IMR-90 (cell line): ENCODE measurements around the gene ITGA1. TPM values are rescaled to one million over a fixed set of nuclear protein-coding genes. Genes with fewer than 3 reads are reported as not detected.

Experiments
- ATAC-seq: fragments of 200-7000 bp; cut with Tn5 transposase; 2 replicates; pipeline ENCODE4 v1.9.1; 2020; ENCODE audit warnings: low read depth, mild to moderate bottlenecking, moderate library complexity
- BruUV-seq: library from RNA; stranded (reverse); fragments of 400-500 nt; replicated peaks from 2 replicates; lab custom pipeline; 2021; lab: Mats Ljungman, UMichigan
- CTCF ChIA-PET: fragments of 300-600 bp; formaldehyde crosslinking; extraction: SDS; loops from one replicate; lab custom pipeline; 2021; ENCODE audit warnings: antibody characterized with exemption; lab: Yijun Ruan, JAX
- POLR2A ChIA-PET: fragments of 300-600 bp; sonication (Branson Sonifier 250); formaldehyde crosslinking; loops from one replicate; lab custom pipeline; 2022; ENCODE audit warnings: antibody characterized with exemption; ENCODE audit not compliant: unreplicated experiment; lab: Charles Lee
- DNase-seq: peaks from one replicate; pipeline ENCODE4 v3.0.0; 2013
- H2AFZ ChIP-seq: replicated peaks from 2 replicates; pipeline ENCODE3; 2013; ENCODE audit warnings: low read length, mild to moderate bottlenecking; ENCODE audit not compliant: poor library complexity
- H2AK5ac ChIP-seq: 2 replicates; pipeline ENCODE4 v1.6.1; 2013; ENCODE audit warnings: low read depth, low read length, inconsistent platforms
- H2AK9ac ChIP-seq: replicated peaks from 2 replicates; pipeline ENCODE3; 2013; ENCODE audit warnings: mild to moderate bottlenecking, low read depth, low read length, moderate library complexity; ENCODE audit not compliant: poor library complexity
- H2BK120ac ChIP-seq: 2 replicates; pipeline ENCODE4 v1.6.1; 2013; ENCODE audit warnings: low read depth, low read length, inconsistent platforms
- H2BK15ac ChIP-seq: 3 replicates; pipeline ENCODE4 v1.6.1; 2013; ENCODE audit warnings: low read depth, low read length, inconsistent platforms
- H2BK20ac ChIP-seq: 2 replicates; pipeline ENCODE4 v1.6.1; 2013; ENCODE audit warnings: low read depth, mild to moderate bottlenecking, inconsistent platforms, low read length, moderate library complexity
- H2BK5ac ChIP-seq: 2 replicates; pipeline ENCODE4 v1.6.1; 2013; ENCODE audit warnings: mild to moderate bottlenecking, low read depth, low read length, inconsistent platforms; ENCODE audit not compliant: poor library complexity, severe bottlenecking
- H3K14ac ChIP-seq: replicated peaks from 2 replicates; pipeline ENCODE4 v1.6.1; 2013; ENCODE audit warnings: low read depth, low read length, inconsistent platforms
- H3K18ac ChIP-seq: 2 replicates; pipeline ENCODE4 v1.6.1; 2013; ENCODE audit warnings: low read depth, low read length, control low read depth
- H3K23ac ChIP-seq: 2 replicates; pipeline ENCODE4 v1.6.1; 2013; ENCODE audit warnings: low read depth, low read length, inconsistent platforms
- H3K27ac ChIP-seq: 2 replicates; pipeline ENCODE4 v1.5.1; 2013; ENCODE audit warnings: mild to moderate bottlenecking, control low read depth, low read length; ENCODE audit not compliant: insufficient read depth
- H3K27me3 ChIP-seq: 2 replicates; pipeline ENCODE4 v1.6.1; 2013; ENCODE audit warnings: low read length; ENCODE audit not compliant: control insufficient read depth, insufficient read depth
- H3K36me3 ChIP-seq: 2 replicates; pipeline ENCODE4 v1.6.1; 2013; ENCODE audit warnings: low read length, mixed read lengths; ENCODE audit not compliant: control insufficient read depth, insufficient read depth
- H3K4ac ChIP-seq: 2 replicates; pipeline ENCODE4 v1.6.1; 2013; ENCODE audit warnings: low read depth, low read length, inconsistent platforms
- H3K4me1 ChIP-seq: 2 replicates; pipeline ENCODE4 v1.6.1; 2013; ENCODE audit warnings: low read length, mixed read lengths; ENCODE audit not compliant: control insufficient read depth, insufficient read depth
- H3K4me2 ChIP-seq: 2 replicates; pipeline ENCODE4 v1.6.1; 2013; ENCODE audit warnings: low read depth, mild to moderate bottlenecking, control low read depth, low read length, moderate library complexity
- H3K4me3 ChIP-seq: 2 replicates; pipeline ENCODE4 v1.5.1; 2013; ENCODE audit warnings: low read depth, mild to moderate bottlenecking, control low read depth, low read length, moderate library complexity; ENCODE audit not compliant: insufficient read depth
- H3K56ac ChIP-seq: 2 replicates; pipeline ENCODE4 v1.6.1; 2013; ENCODE audit warnings: low read length, inconsistent platforms; ENCODE audit not compliant: insufficient read depth; ENCODE audit errors: extremely low read depth
- H3K79me1 ChIP-seq, 2 experiments: 2 replicates each; pipeline ENCODE4 v1.6.1; 2013; ENCODE audit warnings: low read length in 2 of 2, inconsistent platforms in 1 of 2, low read depth in 1 of 2
- H3K9ac ChIP-seq: 2 replicates; pipeline ENCODE4 v1.6.1; 2013; ENCODE audit warnings: low read depth, low read length, control low read depth
- H3K9me1 ChIP-seq: 2 replicates; pipeline ENCODE4 v1.6.1; 2013; ENCODE audit warnings: low read length, inconsistent platforms; ENCODE audit not compliant: insufficient read depth
- H3K9me3 ChIP-seq: 2 replicates; pipeline ENCODE4 v1.6.1; 2013; ENCODE audit warnings: low read length; ENCODE audit not compliant: control insufficient read depth, insufficient read depth
- H4K20me1 ChIP-seq: 2 replicates; pipeline ENCODE4 v1.6.1; 2013; ENCODE audit warnings: low read length, inconsistent platforms; ENCODE audit not compliant: insufficient read depth
- H4K5ac ChIP-seq: 2 replicates; pipeline ENCODE4 v1.6.1; 2013; ENCODE audit warnings: mild to moderate bottlenecking, low read depth, low read length, control low read depth
- H4K8ac ChIP-seq, 2 experiments: 2 replicates each; pipeline ENCODE4 v1.6.1; 2013; ENCODE audit warnings: low read depth in 2 of 2, low read length in 2 of 2, control low read depth in 1 of 2, inconsistent platforms in 1 of 2
- H4K91ac ChIP-seq: 2 replicates; pipeline ENCODE4 v1.6.1; 2013; ENCODE audit warnings: low read depth, low read length, inconsistent platforms; ENCODE audit not compliant: insufficient read depth
- BHLHE40 ChIP-seq: fragments of 150-350 bp; IDR thresholded peaks from 2 replicates; pipeline ENCODE4 v1.6.1; 2016; ENCODE audit warnings: mild to moderate bottlenecking, low read depth, low read length
- CEBPB ChIP-seq: IDR thresholded peaks from 2 replicates; pipeline ENCODE4 v1.6.1; 2012; ENCODE audit warnings: low read depth, low read length, improper control_type of control experiment
- CHD1 ChIP-seq: IDR thresholded peaks from 2 replicates; pipeline ENCODE4 v1.6.1; 2012; ENCODE audit warnings: low read depth, low read length, improper control_type of control experiment
- RAD21 ChIP-seq: IDR thresholded peaks from 2 replicates; pipeline ENCODE4 v1.6.1; 2012; ENCODE audit warnings: low read length, improper control_type of control experiment
- SMC3 ChIP-seq: fragments of 150-350 bp; IDR thresholded peaks from 2 replicates; pipeline ENCODE4 v1.6.1; 2016; ENCODE audit warnings: low read depth, mild to moderate bottlenecking, antibody characterized with exemption, low read length, moderate library complexity
- dilution Hi-C: fragments of 300-500 bp; cut with HindIII; formaldehyde crosslinking; loops from one replicate; pipeline ENCODE4 v1.14.3; 2018; ENCODE audit warnings: low sequenced_read_pairs; ENCODE audit not compliant: unreplicated experiment
- in situ Hi-C: fragments of 300-500 bp; cut with MboI; formaldehyde crosslinking; loops from 3 replicates; pipeline ENCODE4 v1.14.3; 2019; ENCODE audit warnings: low sequenced_read_pairs, inconsistent platforms, mixed read lengths
- intact Hi-C: fragments of 100-400 bp; cut with micrococcal nuclease; formaldehyde crosslinking; loops from 2 replicates; pipeline ENCODE4 v1.10.0; 2022
- polyA plus RNA-seq, 3 experiments: library from polyadenylated mRNA; depleted of rRNA; stranded (reverse); fragments of >200 nt; gene quantifications; 2 replicates each; pipeline ENCODE4 v1.2.3, GENCODE V29; 2012; ENCODE audit warnings: low replicate concordance in 1 of 3
- total RNA-seq: library from RNA; depleted of rRNA; stranded (reverse); fragments of >200 nt; gene quantifications from 2 replicates; pipeline ENCODE4 v1.2.3, GENCODE V29; 2012

Gene ITGA1
- total and polyA plus RNA-seq, 2 of the 4 experiments (the other 2 are of a cell fraction) = 22.3 to 95.2 TPM

DNA sequence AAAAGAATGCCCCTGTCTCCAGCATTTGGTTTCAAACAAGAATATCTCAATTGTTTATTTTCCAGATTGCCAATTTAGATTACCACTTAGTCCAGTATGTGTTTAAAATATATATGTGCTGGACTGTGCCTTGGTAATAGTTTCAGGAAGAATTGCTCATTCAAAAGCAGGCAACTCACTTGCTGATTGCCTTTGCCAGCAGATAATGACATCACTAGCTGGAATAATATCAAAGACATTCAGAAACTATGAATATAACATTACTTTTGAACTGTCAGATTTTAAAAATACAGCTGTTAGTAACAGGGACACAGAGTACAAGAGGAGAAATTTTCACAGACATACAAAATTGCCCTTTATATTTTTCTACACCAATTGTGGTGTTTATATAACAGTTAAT is 105.4 kb downstream of the ITGA1 start:
- H3K4me3 ChIP-seq = no peak overlapping the region
- no peak overlapping the region for H3K23ac ChIP-seq
- H3K9ac ChIP-seq = no peak overlapping the region
- no peak overlapping the region for H2BK120ac ChIP-seq
- ChIA-PET CTCF (no interaction called here), POLR2A (no interaction called here)
- H4K91ac ChIP-seq = no peak overlapping the region
- H3K4ac ChIP-seq = no peak overlapping the region
- DNase-seq = peak; percentile 90
- H3K36me3 ChIP-seq = peaks cover 23% of the 10 kb centered on the region
- H4K5ac ChIP-seq = no peak overlapping the region
- H3K79me1 ChIP-seq = peaks cover 12 to 18% of the 10 kb centered on the region in 2 experiments; a peak in 3 of 4 replicates
- intact Hi-C loops (loop anchor here (2.0 kb wide), 1 partner anchor 28 kb away; no protein-coding TSS in a partner anchor), dilution Hi-C loops (no loop called here), in situ Hi-C loops (no loop called here)
- H3K9me3 ChIP-seq = no peaks in the 10 kb centered on the region
- no peaks in the 10 kb centered on the region for H3K27me3 ChIP-seq
- H3K27ac ChIP-seq = no peak overlapping the region
- H3K4me2 ChIP-seq = no peak overlapping the region
- H2AFZ ChIP-seq = no peak overlapping the region
- H3K9me1 ChIP-seq = peaks cover 10% of the 10 kb centered on the region
- no peak overlapping the region for H2BK20ac ChIP-seq
- peak; percentile 76 for ATAC-seq
- H2BK5ac ChIP-seq = no peak overlapping the region
- no peak overlapping the region for H3K14ac ChIP-seq
- H2AK9ac ChIP-seq = no peak overlapping the region
- H4K8ac ChIP-seq = no peak overlapping the region
- BruUV-seq = no TSS peak
- no peak overlapping the region for H2AK5ac ChIP-seq
- no peak overlapping the region for H3K18ac ChIP-seq
- no peak overlapping the region for H2BK15ac ChIP-seq
- peaks cover 9% of the 10 kb centered on the region for H3K4me1 ChIP-seq
- H4K20me1 ChIP-seq = no peaks in the 10 kb centered on the region
- TF ChIP-seq BHLHE40 = peak; percentile 27; the same call in 1 of the 2 replicates
- TF ChIP-seq RAD21 = 0 out of 2 replicates have a peak, but pooled peaks have one; percentile 7
- peak; percentile 48; the same call in 1 of the 2 replicates for TF ChIP-seq CEBPB
- no peak for TF ChIP-seq CHD1
- 0 out of 2 replicates have a peak, but pooled peaks have one; percentile 6 for TF ChIP-seq SMC3
- no peak overlapping the region for H3K56ac ChIP-seq
